ENCODE data around the gene TECPR2. TPM values are rescaled to one million over a fixed set of nuclear protein-coding genes. Genes with fewer than 3 reads are reported as not detected.
"Not testable (repeated sequence)": the region's sequence is repeated elsewhere in the genome, so short reads cannot be mapped to it uniquely, and the experiment has no call there.

The TECPR2 gene
- total and polyA plus RNA-seq, 10 donors = 1.1 to 46.6 (median 26.7) TPM

- peaks cover 0 to 21% (median 9%) of the 10 kb centered on the region in 6 donors for H3K4me1 ChIP-seq
- peak overlapping the region in 1 of 8 donors; percentile 21 for H3K27ac ChIP-seq
- H3K9me3 ChIP-seq = no peaks in the 10 kb centered on the region
- no peak for DNase-seq
- H3K4me3 ChIP-seq = no peak overlapping the region
- WGBS, 5 donors = 58 to 78% (median 66%) methylated on average over 12 to 25 of the region's 25 CpGs
- H3K36me3 ChIP-seq = no peaks in the 10 kb centered on the region
- peaks cover 0 to 14% (median 7%) of the 10 kb centered on the region in 7 donors for H3K27me3 ChIP-seq (replicated peaks in 1 of 7)
- TF ChIP-seq POLR2A (IDR thresholded peaks at IDR 0.05) = no peak
- no peak for TF ChIP-seq CTCF (IDR thresholded peaks at IDR 0.05 in 8 of 11, conservative IDR thresholded peaks at IDR 0.05 in 3 of 11)
- TF ChIP-seq POLR2AphosphoS5 (IDR thresholded peaks at IDR 0.05) = no peak
- intact Hi-C loops (cut with DNase I; ENCODE audit: low total_unique reads) = no loop called here
Measured at GRCh38 chr14:102538602-102539543, 176.1 kb downstream of the TECPR2 start.

- no peak for DNase-seq
Measured at GRCh38 chr14:102539544-102540314, 177.0 kb downstream of the TECPR2 start.

GRCh38 chr14:102540315-102541028 lies 177.7 kb downstream of the TECPR2 start:
- TF ChIP-seq POLR2AphosphoS5 (IDR thresholded peaks at IDR 0.05) = no peak
- TF ChIP-seq POLR2A (IDR thresholded peaks at IDR 0.05) = no peak
- TF ChIP-seq CTCF (IDR thresholded peaks at IDR 0.05 in 8 of 11, conservative IDR thresholded peaks at IDR 0.05 in 3 of 11) = no peak
- Histone ChIP-seq H3K36me3 (no peaks in the 10 kb centered on the region), H3K4me1 (peaks cover 5 to 35% (median 22%) of the 10 kb centered on the region in 6 donors), H3K9me3 (no peaks in the 10 kb centered on the region), H3K4me3 (no peak overlapping the region), H3K27ac (peak overlapping the region in 3 of 8 donors; percentile 33 to 54 (median 34)), H3K27me3 (replicated peaks in 1 of 7) (peaks cover 6 to 30% (median 23%) of the 10 kb centered on the region in 7 donors)
- intact Hi-C loops (cut with DNase I; ENCODE audit: low total_unique reads) = no loop called here
- 62 to 74% (median 66%) methylated on average over 22 to 29 of the region's 29 CpGs for WGBS, 5 donors
- DNase-seq = no peak

More at GRCh38 chr14:102539544-102540314, 177.0 kb downstream of the TECPR2 start:
- intact Hi-C loops (cut with DNase I; ENCODE audit: low total_unique reads) = no loop called here
- WGBS, 5 donors = 50 to 65% (median 57%) methylated on average over 2 to 17 of the region's 17 CpGs
- Histone ChIP-seq H3K27me3 (replicated peaks in 1 of 7) (peaks cover 4 to 23% (median 15%) of the 10 kb centered on the region in 7 donors), H3K4me3 (no peak overlapping the region), H3K36me3 (no peaks in the 10 kb centered on the region), H3K4me1 (peaks cover 5 to 28% (median 16%) of the 10 kb centered on the region in 6 donors), H3K9me3 (no peaks in the 10 kb centered on the region), H3K27ac (peak overlapping the region in 3 of 8 donors; percentile 33 to 54 (median 34))
- TF ChIP-seq CTCF (IDR thresholded peaks at IDR 0.05 in 8 of 11, conservative IDR thresholded peaks at IDR 0.05 in 3 of 11) (no peak), POLR2AphosphoS5 (IDR thresholded peaks at IDR 0.05) (no peak), POLR2A (IDR thresholded peaks at IDR 0.05) (no peak)

GRCh38 chr14:102541029-102541491 lies 178.3 kb downstream of the TECPR2 start:
- H3K9me3 ChIP-seq; intact Hi-C loops (cut with DNase I; ENCODE audit: low total_unique reads); DNase-seq; H3K4me3 ChIP-seq; H3K36me3 ChIP-seq; H3K27ac ChIP-seq: not testable (repeated sequence)
- Histone ChIP-seq H3K27me3 (replicated peaks in 1 of 7) (peaks cover 6 to 36% (median 28%) of the 10 kb centered on the region in 7 donors), H3K4me1 (peaks cover 5 to 38% (median 24%) of the 10 kb centered on the region in 6 donors)
- WGBS, 5 donors = 88 to 95% (median 91%) methylated on average over 13 to 14 of the region's 14 CpGs

All from spleen (tissue), 11 donors.